ENCODE results near the gene UBE2N.

The UBE2N gene

GRCh38 chr12:93380480-93381121 lies 61.1 kb downstream of the UBE2N start:
- DNase-seq, result peak; percentile 45

- DNase-seq, result no peak
These were observed 61.8 kb downstream of the UBE2N start for GRCh38 chr12:93379981-93380361.

GRCh38 chr12:93379326-93379980 lies 62.3 kb downstream of the UBE2N start:
- peak; percentile 46 for DNase-seq

GRCh38 chr12:93378998-93379325 lies 62.8 kb downstream of the UBE2N start:
- DNase-seq, result no peak

GRCh38 chr12:93378196-93378997 lies 63.4 kb downstream of the UBE2N start:
- DNase-seq, result peak; percentile 94

GRCh38 chr12:93377252-93378195 lies 64.2 kb downstream of the UBE2N start, which contains the start of gene NUDT4:
Gene NUDT4 (plus strand): TSS chr12:93377925. CDS start chr12:93378323, 398 bp downstream.
- peak; percentile 95 for DNase-seq

GRCh38 chr12:93376436-93377251 lies 65.1 kb downstream of the UBE2N start:
- peak; percentile 62 for DNase-seq

GRCh38 chr12:93375906-93376305 lies 65.8 kb downstream of the UBE2N start:
- DNase-seq, result no peak

GRCh38 chr12:93373961-93374656 lies 67.6 kb downstream of the UBE2N start:
- DNase-seq, result no peak

GRCh38 chr12:93370947-93371346 lies 70.8 kb downstream of the UBE2N start:
- DNase-seq, result no peak

GRCh38 chr12:93369505-93369904 lies 72.2 kb downstream of the UBE2N start:
- DNase-seq, result no peak

GRCh38 chr12:93368766-93369165 lies 73.0 kb downstream of the UBE2N start:
- no peak for DNase-seq

- DNase-seq, result no peak
These were observed 75.3 kb downstream of the UBE2N start for GRCh38 chr12:93366422-93366821.

- no peak for DNase-seq
These were observed 75.9 kb downstream of the UBE2N start for GRCh38 chr12:93365616-93366405.

GRCh38 chr12:93363841-93364297 lies 77.9 kb downstream of the UBE2N start:
- no peak for DNase-seq

- DNase-seq, result no peak
These were observed 80.4 kb downstream of the UBE2N start for GRCh38 chr12:93361151-93361919.

- no peak for DNase-seq
These were observed 81.1 kb downstream of the UBE2N start for GRCh38 chr12:93360688-93361087.

- no peak for DNase-seq
These were observed 82.9 kb downstream of the UBE2N start for GRCh38 chr12:93358821-93359220.

- no peak for DNase-seq
These were observed 83.7 kb downstream of the UBE2N start for GRCh38 chr12:93358058-93358457.

All from right kidney (tissue), 1 donor.